NCI-H2029 (cell line): ENCODE data around the gene MBD3.
"Not testable (repeated sequence)": the region's sequence is repeated elsewhere in the genome, so short reads cannot be mapped to it uniquely, and the experiment has no call there.

Experiments used
- DNase-seq: peaks from one replicate; lab custom pipeline; 2025; lab: John Stamatoyannopoulos, UW

Gene MBD3

DNA sequence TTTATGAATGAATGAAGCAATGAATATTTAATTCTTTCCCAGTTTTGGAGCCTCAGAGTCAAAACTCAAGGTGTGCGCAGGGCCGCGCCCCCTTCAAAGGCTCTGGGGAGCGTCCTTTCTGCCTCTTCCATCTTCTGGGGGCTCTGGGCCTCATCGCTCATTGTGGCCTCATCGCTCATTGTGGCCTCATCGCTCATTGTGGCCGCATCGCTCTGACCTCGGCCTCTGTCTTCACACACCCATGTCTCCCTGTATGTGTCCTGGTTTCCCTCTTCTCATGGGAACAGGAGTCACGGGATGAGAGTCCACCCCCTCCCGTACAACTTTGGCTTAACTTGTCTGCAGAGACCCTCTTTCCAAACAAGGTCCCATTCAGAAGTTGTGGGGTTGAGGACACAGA lies 21.3 kb downstream of the MBD3 start:
- no peak for DNase-seq

DNA sequence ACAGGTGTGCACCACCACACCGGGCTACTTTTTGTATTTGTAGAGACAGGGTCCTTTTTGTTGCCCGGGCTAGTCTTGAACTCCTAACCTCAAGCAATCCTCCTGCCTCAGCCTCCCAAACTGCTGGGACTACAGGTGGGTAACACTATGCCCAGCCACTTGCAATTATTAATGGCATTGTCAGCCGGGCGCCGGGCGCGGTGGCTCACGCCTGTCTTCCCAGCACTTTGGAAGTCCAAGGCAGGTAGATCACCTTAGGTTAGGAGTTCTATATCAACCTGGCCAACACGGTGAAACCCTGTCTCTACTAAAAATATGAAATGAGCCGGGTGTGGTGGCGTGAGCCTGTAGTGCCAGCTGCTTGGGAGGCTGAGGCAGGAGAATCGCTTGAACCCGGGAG lies 21.8 kb downstream of the MBD3 start:
- DNase-seq = no peak

DNA sequence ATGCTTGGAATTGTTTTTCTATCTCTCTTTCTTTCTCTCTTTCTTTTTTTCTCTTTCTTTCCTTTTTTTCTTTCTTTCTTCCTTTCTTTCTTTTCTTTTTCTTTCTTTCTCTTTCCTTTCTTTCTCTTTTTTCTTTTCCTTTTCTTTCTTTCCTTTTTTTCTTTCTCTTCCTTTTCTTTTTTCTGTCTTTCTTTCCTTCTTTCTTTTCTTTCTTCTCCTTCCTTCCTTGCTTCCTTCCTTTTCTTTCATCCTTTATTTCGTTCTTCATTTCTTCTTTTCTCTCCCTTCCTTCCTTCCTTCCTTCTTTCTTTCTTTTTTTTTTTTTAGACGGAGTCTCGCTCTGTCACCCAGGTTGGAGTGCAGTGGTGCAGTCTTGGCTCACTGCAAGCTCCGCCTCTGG lies 22.7 kb downstream of the MBD3 start:
- DNase-seq = no peak

DNA sequence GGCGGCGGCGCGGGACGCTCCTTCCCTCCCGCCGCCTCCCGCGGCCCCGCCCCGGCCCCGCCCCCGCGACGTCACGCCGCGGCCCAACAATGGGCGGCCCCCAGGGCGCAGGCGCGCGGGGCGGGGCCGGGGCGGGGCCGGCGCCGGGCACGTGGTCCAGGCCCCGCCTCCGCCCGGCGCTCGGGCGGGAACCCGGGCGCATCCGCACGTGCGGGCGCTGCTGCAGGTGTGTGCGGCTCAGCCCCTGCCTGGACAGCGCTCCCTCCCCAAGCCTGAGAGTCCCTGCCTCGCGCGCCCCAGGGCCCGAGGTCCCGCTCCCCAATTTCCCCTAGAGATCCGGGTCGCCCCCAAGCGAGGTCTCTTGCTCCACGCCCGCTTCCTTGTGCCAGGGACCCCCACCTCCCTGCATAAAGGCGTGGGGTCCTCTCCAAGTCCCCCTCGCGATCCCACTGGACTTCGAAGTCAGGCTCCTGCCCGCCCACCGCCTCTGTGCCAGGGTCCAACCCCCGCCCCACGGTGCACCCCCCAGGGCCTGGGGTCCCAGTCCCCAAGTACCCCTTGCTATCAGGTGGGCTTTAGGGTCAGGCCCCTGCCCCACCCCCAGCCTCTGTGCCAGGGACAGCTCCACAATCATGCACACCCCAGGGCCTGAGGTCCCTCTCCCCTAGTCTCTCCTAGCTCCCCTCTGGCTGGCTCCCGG lies 24.2 kb downstream of the MBD3 start, which contains the start of gene MEX3D:
MEX3D (minus strand) TSS at position 6 of the 700 bp plus-strand sequence. CDS start 267 bp downstream, outside the sequence.
- DNase-seq = peak; percentile 74

DNA sequence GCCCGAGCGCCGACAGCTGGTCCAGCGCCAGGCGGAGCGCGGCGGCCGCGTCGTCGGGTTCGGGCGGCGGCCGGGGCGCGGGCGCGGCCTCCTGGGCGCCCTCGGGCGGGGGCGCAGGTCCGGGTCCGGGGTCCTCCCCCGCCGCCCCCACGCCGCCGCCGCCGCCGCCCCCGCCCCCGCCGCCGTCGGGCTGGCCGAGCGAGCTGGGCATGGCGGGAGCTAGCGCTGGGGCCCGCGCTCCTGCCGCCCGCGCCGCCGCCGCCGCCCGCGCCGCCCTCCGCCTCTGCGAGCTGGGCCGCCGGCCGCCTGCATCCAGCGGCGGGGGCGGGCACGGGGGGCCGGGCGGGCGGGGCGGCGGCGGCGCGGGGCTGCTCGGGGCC lies 24.8 kb downstream of the MBD3 start:
- DNase-seq = no peak

DNA sequence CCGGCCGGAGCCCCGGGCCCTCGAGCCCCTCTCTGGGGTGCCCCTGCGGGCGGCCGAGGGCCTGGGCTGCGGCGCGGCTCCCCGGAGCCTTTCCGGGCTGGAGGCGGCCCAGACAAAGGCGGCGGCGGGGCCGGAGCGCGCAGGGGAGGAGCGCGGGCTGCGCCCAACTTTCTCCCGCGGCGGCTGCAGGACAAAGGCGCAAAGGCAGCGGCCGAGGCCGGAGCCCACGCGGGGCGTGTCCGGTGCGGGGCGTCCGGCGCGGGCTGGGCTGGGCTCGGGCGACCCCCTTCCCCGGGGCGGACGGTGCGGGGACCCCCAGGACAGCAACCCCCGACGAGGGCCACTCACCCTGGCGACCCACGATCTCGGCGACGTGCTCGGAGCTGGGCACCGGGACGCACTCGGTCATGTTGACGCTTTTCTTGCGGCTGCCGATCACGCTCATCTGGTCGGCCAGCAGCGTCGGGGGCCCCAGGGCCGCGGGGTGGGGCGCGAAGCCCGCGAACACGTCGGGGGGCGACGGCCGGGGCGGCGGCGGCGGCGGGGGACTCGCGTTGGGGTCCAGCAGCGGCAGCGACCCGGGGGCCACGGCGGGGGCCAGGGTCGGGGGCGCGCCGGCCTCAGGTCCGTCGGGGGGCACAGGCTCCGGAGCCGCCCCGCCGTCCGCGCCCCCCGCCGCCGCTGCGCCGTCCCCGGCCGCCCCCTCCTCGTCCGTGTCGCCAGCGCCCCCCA lies 25.4 kb downstream of the MBD3 start:
- no peak for DNase-seq

DNA sequence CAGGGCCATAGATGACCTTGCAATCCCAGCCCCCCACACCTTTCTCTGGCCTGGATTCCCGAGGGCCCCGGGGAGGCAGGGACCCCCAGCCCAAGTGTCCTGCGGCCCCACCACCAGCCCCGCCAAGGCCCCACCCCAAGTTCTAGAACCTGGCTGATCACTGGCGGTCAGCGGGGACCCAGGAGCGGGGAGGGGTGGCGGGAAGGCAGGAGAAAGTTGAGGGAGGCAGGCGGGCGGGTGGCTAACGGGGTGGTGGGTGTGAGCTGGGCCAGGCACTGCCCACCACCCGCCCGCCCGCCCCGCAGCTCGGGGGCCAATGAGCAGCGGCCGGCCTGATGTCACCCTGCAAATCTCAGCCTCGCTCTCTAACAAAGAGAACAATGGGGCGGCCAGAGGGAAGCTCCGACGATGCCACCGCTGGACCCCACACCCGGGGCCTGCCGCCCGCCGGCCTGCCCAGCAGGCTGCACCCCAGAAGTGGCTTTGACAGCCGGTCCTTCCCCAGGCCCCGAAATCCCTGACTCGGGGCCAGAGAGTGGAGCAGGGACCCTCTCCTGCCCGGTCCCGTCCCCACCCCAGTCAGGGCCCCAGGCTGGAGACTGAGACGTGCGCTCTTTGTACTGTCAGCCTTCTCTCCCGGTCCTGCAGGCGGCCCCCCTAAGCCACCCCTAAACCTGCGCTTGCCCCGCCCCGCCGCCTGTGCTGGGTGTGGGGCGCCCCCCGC lies 26.1 kb downstream of the MBD3 start:
- no peak for DNase-seq

DNA sequence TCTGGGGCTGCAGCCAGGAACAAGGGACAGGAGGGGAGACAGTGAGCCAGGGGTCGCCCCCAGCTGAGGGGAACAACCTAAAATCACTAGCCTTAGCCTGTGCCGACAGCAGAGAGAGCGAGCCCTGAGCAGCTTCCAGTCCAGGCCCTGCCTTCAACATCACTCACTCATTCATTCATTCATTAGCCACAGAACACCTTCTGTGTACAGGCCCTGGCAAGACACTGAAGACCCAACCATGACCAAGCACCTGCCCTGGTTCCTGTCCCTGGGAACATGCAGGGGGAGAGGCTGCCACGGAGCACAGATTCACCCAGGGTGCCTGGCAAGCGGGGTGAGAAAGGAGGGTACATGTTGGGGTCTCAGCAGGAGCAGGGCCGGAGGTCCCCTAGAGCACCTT lies 29.4 kb downstream of the MBD3 start:
- no peak for DNase-seq

DNA sequence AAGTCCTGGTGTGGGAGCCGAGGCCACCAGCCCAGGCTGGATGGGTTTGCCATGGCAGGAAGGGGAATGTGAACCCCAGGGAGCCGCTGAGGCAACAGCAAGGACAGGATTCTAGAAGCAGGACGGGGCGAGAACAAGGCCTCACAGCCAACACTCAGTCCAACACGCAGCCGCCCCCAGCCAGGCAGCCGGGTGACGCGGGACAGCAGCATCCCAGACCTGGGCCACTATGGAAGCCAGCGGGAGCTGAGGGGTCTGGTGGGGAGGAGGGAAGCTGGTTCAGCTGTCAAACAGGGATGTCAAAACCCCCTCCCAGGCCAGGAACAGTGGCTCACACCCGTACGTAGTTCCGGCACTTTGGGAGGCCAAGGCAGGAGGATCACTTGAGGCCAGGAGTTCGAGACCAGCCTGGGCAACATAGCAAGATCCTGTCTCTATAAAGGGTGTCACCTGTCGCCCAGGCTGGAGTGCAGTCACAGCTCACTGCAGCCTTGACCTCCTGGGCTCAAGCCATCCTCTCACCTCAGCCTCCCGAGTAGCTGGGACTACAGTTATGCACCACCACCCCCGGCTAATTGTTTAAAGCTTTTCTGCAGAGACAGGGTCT lies 31.3 kb downstream of the MBD3 start:
- DNase-seq = no peak

DNA sequence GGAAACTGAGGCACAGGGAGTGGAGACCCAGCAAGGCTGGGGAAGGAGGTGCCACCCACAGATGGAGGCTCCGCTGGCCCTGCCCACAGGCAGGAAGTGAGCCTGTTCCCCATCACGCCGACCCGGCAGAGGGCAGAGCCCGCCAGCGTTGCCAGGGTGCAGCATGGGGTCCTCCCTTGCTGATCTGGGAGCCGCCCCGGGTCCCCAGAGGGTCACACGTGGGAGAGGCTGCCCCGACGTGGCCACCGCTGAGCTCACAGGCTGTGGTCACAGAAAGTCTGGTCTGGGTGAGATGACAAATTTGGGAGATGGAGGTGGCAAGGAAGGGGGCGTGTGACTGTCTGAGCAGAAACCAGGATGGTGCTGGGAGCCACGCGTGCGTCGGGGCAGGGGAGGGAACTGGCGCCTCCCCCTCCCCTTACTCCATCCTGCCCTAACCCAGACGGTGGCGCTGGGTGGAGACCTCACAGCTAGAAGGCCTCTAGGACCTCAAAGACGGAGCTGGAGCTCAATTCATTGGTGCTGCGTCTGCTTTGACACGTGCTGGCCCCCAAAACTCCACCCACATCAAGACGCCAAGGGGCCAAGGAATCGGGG lies 32.3 kb downstream of the MBD3 start:
- no peak for DNase-seq

DNA sequence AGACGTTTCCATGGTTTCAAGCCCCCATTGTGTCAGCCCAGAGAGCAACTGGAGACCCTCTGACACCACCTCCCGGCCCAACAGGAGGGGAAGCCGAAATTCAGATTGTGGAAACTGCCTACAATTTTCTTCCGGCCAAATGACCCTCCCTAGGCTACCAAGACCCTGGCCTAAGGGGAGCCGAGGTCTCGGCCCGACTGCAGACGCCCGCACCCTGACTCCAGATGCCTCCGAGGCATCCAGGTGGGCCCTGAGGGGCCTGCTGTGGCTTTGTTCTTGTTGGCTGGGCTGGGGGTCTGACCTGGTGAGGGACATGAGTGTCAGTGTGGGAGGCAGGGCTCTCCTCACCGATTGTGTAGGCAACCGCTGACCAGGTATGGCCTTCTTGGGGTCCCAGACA lies 34.1 kb downstream of the MBD3 start:
- no peak for DNase-seq

DNA sequence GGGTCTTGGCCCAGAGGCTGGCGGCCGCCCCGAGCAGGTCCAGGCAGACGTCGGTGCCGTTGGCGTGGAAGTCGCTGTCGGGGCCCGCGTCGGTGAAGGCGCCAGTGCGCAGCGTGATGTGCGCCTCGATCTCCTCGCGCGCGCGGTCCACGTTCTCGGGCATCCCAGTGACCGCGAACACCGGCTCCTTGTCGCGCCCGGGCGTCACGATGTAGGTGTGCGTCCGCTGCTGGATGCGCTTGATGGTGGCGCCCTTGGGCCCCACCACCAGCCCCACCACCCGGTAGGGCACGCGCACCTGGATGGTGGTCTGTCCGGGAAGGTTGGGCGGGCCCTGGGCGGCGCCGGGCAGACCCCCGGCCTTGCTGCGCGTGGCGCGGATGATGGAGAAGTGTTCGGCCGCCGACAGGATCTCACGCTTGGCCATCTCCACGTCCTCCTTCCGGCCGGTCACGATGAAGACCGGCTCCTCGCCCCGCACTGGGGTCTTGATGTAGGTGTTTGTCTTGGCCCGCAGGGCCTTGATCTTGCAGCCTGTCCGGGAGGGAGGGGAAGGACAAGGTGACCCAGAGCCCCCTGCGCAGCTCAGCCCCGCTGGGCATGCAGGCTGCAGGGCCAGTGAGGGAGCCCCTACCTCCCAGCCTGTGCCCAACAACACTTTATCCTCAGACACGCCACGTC lies 36.1 kb downstream of the MBD3 start:
- no peak for DNase-seq

DNA sequence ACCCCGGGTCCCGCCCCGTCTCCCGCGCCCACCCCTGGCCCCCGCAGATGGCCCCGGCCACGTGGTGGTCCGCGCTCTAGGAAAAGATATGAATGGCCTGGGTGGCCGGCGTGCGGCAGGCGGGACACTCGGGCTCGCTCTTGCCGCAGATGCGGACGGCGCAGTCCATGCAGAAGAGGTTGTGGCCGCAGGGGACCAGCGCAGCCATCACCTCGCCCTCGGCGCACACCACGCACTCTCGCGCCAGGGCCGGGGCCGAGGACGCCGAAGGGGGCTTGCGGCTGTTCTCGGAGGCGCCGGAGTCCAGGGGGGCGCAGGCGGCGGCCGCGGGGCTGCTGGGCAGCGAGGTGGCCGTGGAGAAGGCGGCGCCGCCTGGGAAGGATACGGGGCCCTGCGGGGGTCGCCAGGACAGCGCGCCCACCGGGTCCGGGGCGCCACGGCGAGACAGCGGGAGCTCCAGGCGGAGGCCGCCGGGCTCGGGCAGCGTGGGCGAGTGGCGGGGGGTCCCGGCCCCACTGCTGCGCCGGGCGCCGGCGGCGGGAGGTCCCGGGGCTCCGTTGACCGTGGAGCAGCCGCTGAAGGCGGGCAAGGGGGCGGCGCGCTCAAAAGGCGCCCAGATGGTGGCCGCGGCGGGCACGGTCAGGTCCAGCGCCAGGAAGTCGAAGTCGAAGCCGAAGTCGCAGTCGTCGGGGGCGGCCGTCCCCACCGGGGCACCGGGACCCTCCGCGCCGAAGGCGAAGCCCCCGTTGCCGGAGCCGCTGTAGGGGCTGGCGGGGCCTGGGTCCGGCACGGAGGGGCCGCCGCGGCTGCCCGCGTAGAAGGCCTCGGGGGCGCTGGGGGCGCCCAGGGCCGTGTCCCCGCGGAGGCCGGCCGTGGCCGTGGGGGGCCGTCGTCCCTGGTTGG lies 36.9 kb downstream of the MBD3 start:
- DNase-seq = no peak

DNA sequence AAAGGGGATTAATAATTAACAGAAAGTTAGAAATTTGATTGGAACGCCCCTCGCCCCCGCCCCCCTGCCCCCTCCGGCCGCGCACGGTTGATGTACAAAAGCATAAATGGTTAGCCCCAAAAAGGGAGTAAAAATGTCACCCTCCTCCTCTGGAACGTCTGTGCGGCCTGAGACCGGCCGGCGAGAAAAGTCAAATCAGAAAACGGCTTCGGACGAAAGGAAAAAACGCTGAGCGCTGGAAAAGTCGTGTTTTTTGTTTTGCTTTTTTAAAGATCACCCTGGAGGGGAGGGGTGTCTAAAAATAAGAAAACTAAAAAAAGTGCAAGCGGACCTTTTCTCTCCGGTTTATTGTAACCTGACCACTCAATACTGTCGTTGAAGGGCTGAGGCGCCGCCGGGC lies 37.7 kb downstream of the MBD3 start:
- no peak for DNase-seq

DNA sequence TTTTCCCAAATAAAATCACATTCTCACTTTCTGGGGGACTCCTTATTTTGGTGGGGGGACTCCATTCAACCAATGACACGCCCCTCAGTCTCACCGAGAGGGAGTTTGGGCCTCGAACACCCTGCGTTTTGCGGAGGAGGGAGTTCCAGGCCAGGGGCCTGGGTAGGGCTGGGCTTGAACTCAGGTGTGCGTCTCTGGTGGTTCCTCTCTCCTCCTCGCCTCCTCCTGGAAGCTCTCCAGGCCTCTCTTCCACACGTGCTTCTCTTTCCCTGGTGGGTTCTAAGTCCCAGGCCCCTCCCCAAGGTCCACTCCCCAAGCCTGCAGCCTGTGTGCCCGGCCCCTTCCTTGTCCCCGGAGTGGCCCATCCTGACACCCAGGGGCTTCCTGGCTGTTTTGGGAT lies 39.2 kb downstream of the MBD3 start:
- DNase-seq = no peak

DNA sequence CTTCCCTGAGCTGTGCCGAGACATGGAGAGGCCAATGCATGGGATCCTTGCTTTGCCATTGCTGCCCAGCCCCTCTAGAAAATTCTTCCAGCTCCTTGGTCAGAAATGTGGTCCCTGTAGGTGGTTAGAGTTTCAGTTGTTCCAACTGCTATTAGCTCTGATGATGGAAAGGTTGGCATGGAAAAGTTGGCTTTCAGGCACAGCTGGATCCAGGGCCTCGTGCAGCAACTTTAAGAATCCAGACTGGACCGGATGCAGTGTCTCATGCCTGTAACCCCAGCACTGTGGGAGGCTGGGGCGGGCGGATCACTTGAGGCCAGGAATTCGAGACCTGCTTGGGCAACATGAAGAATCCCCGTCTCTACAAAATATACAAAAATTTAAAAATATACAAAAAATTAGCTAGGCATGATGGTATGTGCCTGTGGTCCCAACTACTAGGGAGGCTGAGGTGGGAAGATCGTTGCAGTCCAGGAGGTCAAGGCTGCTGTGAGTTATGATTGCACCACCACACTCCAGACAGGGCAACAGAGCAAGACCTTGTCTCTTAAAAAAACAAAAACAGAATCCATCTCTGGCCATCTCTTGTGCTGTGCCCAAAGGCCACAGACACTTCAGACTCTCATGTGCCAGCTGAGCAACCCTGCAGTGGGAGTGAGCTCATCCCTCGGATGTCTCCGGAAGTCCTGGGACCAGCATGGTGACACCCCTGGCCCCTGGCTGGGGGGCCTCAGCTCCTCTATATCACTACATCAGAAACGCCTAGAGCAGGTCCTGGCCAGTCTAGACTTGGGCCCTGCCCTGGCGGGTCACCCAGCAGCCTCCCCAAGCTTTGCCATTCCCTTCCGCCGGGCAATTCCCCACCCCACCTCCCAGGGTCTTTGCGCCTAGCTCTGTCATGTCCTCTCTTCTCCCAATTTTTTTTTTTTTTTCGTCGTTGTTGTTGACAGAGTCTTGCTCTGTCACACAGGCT lies 41.3 kb downstream of the MBD3 start:
- DNase-seq = no peak

DNA sequence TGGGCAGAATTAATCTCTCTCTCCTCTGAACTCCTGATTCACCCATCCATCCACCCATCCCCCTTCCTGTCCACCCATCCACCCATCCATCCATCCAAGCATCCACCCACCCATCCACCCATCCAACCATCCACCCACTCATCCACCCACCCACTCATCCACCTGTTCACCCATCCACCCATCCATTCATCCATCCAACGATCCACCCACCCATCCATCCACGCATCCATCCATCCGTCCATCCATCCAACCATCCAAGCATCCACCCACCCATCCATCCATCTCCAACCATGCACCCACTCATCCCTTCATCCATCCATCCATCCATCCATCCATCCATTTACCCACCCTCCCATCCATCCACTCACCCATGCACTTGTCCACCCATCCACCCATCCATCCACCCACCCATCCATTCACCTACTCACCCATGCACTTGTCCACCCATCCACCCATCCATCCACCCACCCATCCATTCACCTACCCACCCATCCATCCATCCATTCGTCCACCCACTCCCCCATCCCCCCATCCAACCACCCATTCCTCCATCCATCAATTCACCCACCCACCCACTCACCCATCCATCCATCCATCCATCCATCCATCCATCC lies 43.2 kb downstream of the MBD3 start:
- DNase-seq = no peak

DNA sequence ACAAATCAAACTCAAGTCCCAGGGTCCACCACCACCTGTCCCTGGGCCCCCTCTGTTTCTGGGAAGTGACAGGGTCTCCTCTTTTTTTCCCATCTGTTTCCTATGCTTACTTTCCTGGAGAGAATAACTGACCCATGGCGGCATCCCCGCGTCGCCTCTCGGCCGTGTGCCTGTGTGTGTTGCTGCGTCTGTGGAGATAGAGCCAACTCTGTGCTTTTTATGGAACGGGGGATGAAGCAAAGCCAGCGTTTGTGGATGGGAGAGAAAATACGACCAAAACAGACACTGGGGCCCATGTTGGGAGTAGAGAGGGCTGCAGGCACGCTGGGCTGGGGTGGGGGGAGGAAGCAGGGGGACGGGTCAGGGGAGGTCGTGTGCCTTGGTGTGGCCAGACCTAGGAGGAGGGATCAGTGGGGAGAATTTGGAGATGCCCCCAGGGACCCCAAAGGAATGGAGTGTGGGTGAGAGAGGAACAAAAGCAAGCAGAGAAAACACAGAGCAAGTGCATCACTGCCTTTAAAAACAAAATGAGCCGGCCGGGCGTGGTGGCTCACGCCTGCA lies 52.2 kb downstream of the MBD3 start:
- no peak for DNase-seq

DNA sequence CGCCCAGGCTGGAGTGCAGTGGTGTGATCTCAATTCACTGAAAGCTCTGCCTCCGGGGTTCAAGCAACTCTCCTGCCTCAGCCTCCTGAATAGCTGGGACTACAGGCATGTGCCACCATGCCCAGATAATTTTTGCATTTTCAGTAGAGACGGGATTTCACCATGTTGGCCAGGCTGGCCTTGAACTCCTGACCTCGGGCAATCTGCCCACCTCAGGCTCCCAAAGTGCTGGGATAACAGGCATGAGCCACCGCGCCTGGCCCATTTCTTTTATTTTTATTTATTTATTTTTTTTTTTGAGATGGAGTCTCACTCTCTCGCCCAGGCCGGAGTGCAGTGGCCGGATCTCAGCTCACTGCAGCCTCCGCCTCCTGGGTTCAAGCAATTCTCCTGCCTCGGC lies 52.9 kb downstream of the MBD3 start:
- not testable (repeated sequence) for DNase-seq
